ENCODE data around the gene SNRPF.
"Not testable (repeated sequence)": the region's sequence is repeated elsewhere in the genome, so short reads cannot be mapped to it uniquely, and the experiment has no call there.

SNRPF gene

DNA sequence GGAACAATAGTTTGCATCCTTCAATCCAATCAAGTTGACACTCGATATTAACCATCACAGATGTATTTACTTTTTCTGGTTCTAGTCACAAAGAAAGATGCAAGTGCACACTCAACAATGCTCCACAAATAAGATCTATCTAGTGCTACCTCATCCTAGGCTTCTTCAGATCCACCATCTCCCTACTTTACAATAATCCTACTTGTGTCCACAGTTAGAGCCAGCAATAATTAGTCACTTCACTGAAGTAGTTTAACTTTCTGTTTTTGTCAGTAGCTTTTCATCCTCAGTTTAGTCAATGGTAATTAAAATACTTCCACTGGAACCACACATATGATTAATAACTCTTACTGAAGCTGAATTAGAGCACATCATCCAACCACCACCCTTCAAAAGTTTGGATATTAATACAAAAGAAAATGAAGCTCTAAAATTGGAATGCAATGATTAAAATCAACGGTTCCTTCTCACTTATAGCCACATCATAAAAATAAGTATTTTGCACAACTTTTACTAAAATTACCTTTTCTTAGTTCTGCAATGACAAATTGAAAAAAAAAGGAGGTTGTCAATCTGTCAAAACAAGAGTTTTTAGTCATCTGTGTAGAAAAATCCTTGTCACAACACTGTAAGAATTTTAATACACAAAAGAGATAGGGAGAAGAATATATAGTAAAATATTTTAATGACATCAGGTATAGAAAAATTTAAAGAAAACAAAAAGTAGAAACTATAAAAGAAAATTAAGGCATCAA lies 28.2 kb upstream of the SNRPF start:
- TF ChIP-seq, protein P1, sequence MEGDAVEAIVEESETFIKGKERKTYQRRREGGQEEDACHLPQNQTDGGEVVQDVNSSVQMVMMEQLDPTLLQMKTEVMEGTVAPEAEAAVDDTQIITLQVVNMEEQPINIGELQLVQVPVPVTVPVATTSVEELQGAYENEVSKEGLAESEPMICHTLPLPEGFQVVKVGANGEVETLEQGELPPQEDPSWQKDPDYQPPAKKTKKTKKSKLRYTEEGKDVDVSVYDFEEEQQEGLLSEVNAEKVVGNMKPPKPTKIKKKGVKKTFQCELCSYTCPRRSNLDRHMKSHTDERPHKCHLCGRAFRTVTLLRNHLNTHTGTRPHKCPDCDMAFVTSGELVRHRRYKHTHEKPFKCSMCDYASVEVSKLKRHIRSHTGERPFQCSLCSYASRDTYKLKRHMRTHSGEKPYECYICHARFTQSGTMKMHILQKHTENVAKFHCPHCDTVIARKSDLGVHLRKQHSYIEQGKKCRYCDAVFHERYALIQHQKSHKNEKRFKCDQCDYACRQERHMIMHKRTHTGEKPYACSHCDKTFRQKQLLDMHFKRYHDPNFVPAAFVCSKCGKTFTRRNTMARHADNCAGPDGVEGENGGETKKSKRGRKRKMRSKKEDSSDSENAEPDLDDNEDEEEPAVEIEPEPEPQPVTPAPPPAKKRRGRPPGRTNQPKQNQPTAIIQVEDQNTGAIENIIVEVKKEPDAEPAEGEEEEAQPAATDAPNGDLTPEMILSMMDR (conservative IDR thresholded peaks at IDR 0.05; ENCODE audit: low read depth, low read length) = no peak
- DNase-seq (ENCODE audit: low read depth) = no peak

DNA sequence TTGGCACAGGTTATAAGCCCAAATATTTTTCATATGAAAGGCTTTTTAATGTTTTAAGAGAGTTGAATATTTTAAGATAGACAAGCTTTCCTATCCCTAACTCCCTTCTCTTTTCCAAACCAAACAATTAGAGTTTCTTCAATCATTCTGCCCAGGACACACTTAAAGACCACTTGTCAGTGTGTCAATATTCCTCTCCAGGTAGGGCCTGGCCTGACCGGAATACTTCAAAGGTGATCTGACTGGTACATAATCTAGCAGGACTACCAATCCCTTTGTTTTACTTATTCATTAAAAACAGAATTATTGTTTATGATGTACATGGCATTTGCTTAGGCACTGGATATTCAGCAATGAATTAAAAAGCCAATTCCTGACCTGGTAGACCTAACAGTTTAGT lies 24.2 kb upstream of the SNRPF start:
- DNase-seq (ENCODE audit: low read depth) = no peak
- no peak overlapping the region for H3K4me3 ChIP-seq (ENCODE audit: low read length)
- TF ChIP-seq, protein P1 (conservative IDR thresholded peaks at IDR 0.05; ENCODE audit: low read depth, low read length) = no peak

More for the DNA sequence above, 28.2 kb upstream of the SNRPF start:
- no peak overlapping the region for H3K4me3 ChIP-seq (ENCODE audit: low read length)

DNA sequence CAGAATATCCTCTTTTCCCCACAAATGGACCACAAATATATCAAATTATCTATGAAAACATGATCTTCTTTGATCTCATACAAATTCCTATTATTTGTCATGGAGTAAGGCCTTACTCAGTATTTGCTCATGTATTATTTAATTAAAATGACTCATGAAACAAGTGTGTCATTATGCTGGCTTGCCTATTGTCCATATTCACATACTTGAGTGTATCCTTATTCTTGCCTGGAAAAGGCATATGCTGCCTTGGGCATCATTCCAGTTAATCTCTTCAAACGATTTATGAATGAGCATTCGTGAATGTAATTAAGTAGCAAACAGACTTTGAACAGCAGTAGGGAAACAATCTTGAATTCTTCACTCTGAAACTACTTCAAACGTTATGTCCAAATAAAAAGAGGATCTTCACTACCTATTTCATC lies 22.6 kb upstream of the SNRPF start:
- TF ChIP-seq, protein P1 (conservative IDR thresholded peaks at IDR 0.05; ENCODE audit: low read depth, low read length) = no peak
- no peak overlapping the region for H3K4me3 ChIP-seq (ENCODE audit: low read length)
- DNase-seq (ENCODE audit: low read depth) = no peak

DNA sequence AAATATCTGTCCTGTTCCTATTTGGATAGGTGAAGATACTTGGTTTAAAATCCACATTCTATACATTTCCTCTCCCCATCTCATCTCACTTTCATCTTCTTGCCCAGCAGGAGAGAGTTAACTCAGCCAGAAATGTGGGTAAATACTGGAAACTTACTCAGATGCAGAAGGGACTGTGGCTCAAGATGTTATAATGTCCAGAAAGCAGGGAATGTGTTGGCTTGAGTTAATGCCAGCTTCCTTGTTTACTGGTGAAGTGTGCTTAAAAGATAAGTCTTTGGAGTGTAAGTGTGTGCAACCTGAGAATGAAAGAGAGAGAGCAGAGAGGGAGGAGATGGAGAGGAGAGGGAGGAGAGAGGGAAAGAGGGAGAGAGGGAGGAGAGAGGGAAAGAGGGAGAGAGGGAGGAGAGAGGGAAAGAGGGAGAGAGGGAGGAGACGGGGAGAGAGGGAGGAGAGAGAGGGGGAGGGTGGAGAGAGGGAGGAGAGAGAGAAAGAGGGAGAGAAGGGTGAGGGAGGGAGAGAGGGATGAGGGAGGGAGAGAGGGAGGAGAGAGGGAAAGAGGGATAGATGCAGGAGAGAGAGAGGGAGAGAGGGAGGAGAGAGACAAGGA lies 22.0 kb upstream of the SNRPF start:
- TF ChIP-seq, protein P1 (conservative IDR thresholded peaks at IDR 0.05; ENCODE audit: low read depth, low read length) = no peak
- H3K4me3 ChIP-seq (ENCODE audit: low read length) = no peak overlapping the region
- no peak for DNase-seq (ENCODE audit: low read depth)

DNA sequence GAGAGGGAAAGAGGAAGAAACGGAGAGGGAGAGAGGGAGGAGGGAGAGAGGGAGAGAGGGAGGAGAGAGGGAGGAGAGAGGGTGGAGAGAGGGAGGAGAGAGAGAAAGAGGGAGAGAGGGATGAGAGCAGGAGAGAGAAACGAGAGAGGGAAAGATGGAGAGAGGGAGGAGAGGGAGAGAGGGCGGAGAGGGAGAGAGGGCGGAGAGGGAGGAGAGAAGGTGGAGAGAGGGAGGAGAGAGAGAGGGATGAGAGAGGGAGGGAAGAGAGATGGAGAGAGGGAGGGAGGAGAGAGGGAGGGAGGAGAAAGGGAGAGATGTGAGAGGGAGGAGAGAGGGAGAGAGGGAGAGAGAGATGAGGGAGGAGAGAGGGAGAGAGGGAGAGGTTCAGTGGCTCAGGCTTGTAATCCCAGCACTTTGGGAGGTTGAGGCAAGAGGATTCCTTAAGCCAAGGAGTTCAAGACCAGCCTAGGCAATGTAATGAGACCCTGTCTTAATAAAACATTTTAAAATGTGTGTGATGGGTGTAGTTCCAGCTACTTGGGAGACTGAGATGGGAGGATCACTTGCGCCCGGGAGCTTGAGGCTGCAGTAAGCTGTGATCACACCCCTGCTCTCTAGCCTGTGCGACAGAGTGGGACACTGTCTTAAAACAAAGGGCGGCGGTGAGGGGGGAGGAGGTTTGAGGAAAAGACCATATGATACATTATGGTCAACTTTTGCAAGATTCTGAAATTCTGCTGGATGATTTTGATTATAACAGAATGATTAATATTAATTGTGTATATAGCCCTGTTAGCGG lies 21.3 kb upstream of the SNRPF start:
- H3K4me3 ChIP-seq (ENCODE audit: low read length) = no peak overlapping the region
- TF ChIP-seq, protein P1 (conservative IDR thresholded peaks at IDR 0.05; ENCODE audit: low read depth, low read length) = no peak
- no peak for DNase-seq (ENCODE audit: low read depth)

DNA sequence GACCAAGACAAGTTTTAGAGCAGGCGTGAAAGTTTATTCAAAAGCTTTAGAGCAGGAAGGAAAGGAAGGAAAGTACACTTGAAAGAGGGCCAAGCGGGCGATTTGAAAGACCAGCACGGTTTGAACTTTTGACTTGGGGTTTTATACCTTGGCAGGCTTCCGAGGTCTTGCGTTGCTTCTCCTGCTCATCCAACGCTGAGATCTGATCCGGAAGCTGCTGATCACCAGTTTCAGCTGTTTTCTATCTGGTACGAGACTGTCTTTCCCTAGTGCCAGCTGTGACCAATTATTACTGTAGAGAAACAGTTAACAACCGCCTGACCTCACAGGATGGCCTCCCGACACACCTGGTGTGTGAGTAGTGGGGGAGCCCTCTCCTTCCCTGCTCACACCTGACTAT lies 20.6 kb upstream of the SNRPF start:
- no peak overlapping the region for H3K4me3 ChIP-seq (ENCODE audit: low read length)
- TF ChIP-seq, protein P1 (conservative IDR thresholded peaks at IDR 0.05; ENCODE audit: low read depth, low read length) = no peak
- no peak for DNase-seq (ENCODE audit: low read depth)

DNA sequence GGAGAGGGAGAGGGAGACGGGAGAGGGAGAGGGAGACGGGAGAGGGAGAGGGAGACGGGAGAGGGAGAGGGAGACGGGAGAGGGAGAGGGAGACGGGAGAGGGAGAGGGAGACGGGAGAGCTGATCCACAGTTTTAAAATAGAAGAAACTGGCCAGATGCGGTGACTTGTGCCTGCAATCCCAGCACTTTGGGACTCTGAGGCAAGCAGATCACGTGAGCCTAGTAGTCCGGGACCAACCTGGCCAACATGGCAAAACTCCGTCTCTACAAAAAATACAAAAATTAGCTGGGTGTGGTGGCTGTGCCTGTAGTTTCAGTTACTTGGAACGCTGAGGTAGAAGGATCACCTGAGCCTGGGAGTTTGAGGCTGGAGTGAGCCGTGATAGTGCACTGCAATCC lies 16.3 kb upstream of the SNRPF start:
- H3K4me3 ChIP-seq (ENCODE audit: low read length) = peak overlapping the region; percentile 16
- DNase-seq (ENCODE audit: low read depth) = not testable (repeated sequence)
